ENCODE data around the gene TMEM134. TPM values are rescaled to one million over a fixed set of nuclear protein-coding genes. Genes with fewer than 3 reads are reported as not detected.

The TMEM134 gene
- total RNA-seq, 4 donors from 2014 or later = 21.4 to 85.5 (median 36.2) TPM

DNA sequence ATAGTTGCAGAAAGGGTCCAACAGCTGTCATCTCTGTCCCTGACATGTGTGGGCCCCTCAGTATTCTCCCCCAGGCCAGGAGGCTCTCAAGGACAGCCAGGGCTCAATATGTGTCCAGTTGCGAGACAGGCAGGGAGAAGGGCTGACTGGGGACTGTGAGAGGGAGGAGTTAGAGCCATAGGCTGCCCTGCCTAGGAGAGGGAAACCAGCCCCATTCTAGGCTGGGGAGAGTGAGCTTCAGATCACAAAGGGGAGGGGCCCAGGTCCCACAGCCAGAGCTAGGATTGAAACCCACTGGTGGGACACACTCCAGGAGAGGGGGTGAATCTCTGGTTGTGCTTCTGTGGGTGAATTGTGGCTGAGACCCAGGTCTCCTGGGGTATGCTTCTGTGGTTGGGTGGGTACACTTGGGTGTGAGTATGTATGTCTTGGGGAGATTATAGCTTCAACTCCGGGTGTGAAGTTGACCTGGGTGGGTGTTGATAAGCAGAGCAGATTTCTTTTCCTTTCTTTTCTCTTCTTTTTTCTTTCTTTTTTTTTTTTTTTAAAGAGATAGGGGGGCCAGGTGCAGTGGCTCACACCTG is 55.7 kb downstream of the TMEM134 start:
- no peak for TF ChIP-seq CTCF (IDR thresholded peaks at IDR 0.05; ENCODE audit: low read depth)

GRCh38 chr11:67412495-67413179 is 56.4 kb downstream of the TMEM134 start:
- TF ChIP-seq CTCF (IDR thresholded peaks at IDR 0.05; ENCODE audit: low read depth) = no peak

GRCh38 chr11:67411785-67412152 is 57.3 kb downstream of the TMEM134 start:
- no peak for TF ChIP-seq CTCF (IDR thresholded peaks at IDR 0.05; ENCODE audit: low read depth)

Small RNA genes within 50 kb of the gene (small RNA-seq; reads per million reads assigned to genes)
- not detected for gene MIR6752

Other genes starting within 250 kb of the TMEM134 start
- gene GRK2, start 202.8 kb downstream of the TMEM134 start, total RNA-seq = 10 to 100 TPM; 39.8 to 72.5 (median 47.8) TPM
- gene ANKRD13D, start 179.9 kb downstream of the TMEM134 start, total RNA-seq = 10 to 100 TPM; 12.4 to 43.7 (median 31.4) TPM
- 10 to 100 TPM; 11.9 to 43.2 (median 37.2) TPM for gene SSH3, start 165.7 kb downstream of the TMEM134 start, total RNA-seq
- 100 to 1,000 TPM in 3 of 4 donors, 10 to 100 TPM in 1; 29.2 to 127 (median 113) TPM for gene POLD4, start 115.7 kb downstream of the TMEM134 start, total RNA-seq
- 1 to 10 TPM; 1.1 to 4.1 (median 3.8) TPM for gene CLCF1, start 95.7 kb downstream of the TMEM134 start, total RNA-seq
- gene RAD9A, start 77.3 kb downstream of the TMEM134 start, total RNA-seq = 10 to 100 TPM in 1 of 4 donors, 1 to 10 TPM in 3; 5.2 to 11.7 (median 7.8) TPM
- gene PPP1CA, start 67.4 kb downstream of the TMEM134 start, total RNA-seq = 100 to 1,000 TPM in 1 of 4 donors, 10 to 100 TPM in 3; 60.8 to 110 (median 64.9) TPM
- gene TBC1D10C, start 65.2 kb downstream of the TMEM134 start, total RNA-seq = 1 to 10 TPM; 1.7 to 9.3 (median 3.1) TPM
- gene CARNS1, start 53.6 kb downstream of the TMEM134 start, total RNA-seq = under 1 TPM in 3 of 4 donors, not detected in 1; 0.17 to 0.38 (median 0.22) TPM
- gene RPS6KB2, start 40.8 kb downstream of the TMEM134 start, total RNA-seq = 10 to 100 TPM; 22.2 to 35.4 (median 27.0) TPM
- 1 to 10 TPM; 1.7 to 6.7 (median 3.5) TPM for gene PTPRCAP, start 31.6 kb downstream of the TMEM134 start, total RNA-seq
- gene CORO1B, start 25.8 kb downstream of the TMEM134 start, total RNA-seq = 10 to 100 TPM; 30.7 to 95.4 (median 70.7) TPM
- gene GPR152, start 16.5 kb downstream of the TMEM134 start, total RNA-seq = not detected
- gene CABP4, start 13.9 kb downstream of the TMEM134 start, total RNA-seq = 1 to 10 TPM; 1.1 to 5.1 (median 1.8) TPM
- gene AIP, start 13.8 kb upstream of the TMEM134 start, total RNA-seq = 10 to 100 TPM; 48.6 to 77.3 (median 64.9) TPM
- gene PITPNM1, start 36.1 kb upstream of the TMEM134 start, total RNA-seq = 10 to 100 TPM in 3 of 4 donors, 1 to 10 TPM in 1; 9.2 to 14.9 (median 11.9) TPM
- 10 to 100 TPM; 21.2 to 33.2 (median 23.5) TPM for gene CDK2AP2, start 38.9 kb upstream of the TMEM134 start, total RNA-seq
- gene CABP2, start 54.2 kb upstream of the TMEM134 start, total RNA-seq = not detected
- 100 to 1,000 TPM; 399 to 826 (median 474) TPM for gene GSTP1, start 114.6 kb upstream of the TMEM134 start, total RNA-seq
- gene NDUFV1, start 137.7 kb upstream of the TMEM134 start, total RNA-seq = 100 to 1,000 TPM; 148 to 403 (median 197) TPM
- gene NUDT8, start 160.7 kb upstream of the TMEM134 start, total RNA-seq = 10 to 100 TPM in 2 of 4 donors, 1 to 10 TPM in 2; 6.2 to 23.7 (median 9.6) TPM
- not detected for gene TBX10, start 170.5 kb upstream of the TMEM134 start, total RNA-seq
- not detected for gene ACY3, start 181.5 kb upstream of the TMEM134 start, total RNA-seq
- not detected for gene ALDH3B2, start 205.4 kb upstream of the TMEM134 start, total RNA-seq

Data from subcutaneous adipose tissue (tissue), 4 donors.